Subcutaneous adipose tissue (tissue), 4 donors: Measurements from ENCODE around the gene FBF1. TPM values are rescaled to one million over a fixed set of nuclear protein-coding genes. Genes with fewer than 3 reads are reported as not detected.

ENCODE experiments used
- total RNA-seq, 4 donors: library from RNA; depleted of rRNA; stranded (reverse); fragments of >200 nt; gene quantifications; one replicate each; pipeline ENCODE4 v1.1.0, GENCODE V29; 2016
- TF ChIP-seq, protein P1 (sequence below): fragments of 450-650 bp; IDR thresholded peaks from one replicate; pipeline ENCODE4 v1.5.1; 2016; ENCODE audit warnings: low read depth, mild to moderate bottlenecking, control low read depth, antibody characterized with exemption, moderate library complexity

Gene FBF1
- total RNA-seq, 4 donors from 2014 or later: 3.1 to 8.8 (median 6.7) TPM

DNA sequence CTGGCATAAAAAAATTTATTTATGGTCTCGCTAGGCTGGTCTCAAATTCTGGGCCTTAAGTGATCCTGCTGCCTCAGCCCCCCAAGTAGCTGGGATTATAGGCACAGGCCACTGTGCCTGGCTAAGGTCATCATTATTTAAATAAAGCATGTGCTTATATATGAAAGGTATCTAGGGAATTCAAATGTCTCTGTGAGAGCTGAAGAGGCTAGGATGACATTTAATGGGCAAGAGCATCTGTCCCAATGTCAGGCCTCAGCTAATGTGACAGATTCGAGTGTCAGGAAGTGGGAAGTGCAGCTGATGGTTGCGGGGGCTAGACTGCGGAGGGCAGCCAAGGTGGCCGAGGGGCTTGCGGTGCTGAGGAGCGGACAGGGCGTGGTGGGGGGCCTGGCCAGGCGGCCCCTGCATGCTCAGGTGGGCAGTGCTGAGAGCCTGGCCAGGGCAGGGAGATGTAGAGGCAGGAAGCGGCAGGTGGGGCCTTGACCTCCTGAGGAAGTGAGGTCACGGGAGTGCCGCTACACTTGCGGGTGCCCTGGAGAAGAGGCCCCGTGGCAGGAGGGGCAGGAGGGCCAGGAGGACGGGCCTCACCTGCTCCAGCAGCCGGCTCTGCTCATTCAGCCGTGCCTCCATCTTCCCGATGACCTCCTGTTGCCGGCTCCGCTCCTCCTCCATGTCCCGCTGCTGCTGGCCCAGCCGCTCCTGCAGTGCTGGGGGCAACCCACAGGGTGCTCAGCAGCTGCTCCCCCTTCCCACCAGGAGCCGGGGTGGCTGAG, 23.5 kb downstream of the FBF1 start:
- TF ChIP-seq, protein P1, sequence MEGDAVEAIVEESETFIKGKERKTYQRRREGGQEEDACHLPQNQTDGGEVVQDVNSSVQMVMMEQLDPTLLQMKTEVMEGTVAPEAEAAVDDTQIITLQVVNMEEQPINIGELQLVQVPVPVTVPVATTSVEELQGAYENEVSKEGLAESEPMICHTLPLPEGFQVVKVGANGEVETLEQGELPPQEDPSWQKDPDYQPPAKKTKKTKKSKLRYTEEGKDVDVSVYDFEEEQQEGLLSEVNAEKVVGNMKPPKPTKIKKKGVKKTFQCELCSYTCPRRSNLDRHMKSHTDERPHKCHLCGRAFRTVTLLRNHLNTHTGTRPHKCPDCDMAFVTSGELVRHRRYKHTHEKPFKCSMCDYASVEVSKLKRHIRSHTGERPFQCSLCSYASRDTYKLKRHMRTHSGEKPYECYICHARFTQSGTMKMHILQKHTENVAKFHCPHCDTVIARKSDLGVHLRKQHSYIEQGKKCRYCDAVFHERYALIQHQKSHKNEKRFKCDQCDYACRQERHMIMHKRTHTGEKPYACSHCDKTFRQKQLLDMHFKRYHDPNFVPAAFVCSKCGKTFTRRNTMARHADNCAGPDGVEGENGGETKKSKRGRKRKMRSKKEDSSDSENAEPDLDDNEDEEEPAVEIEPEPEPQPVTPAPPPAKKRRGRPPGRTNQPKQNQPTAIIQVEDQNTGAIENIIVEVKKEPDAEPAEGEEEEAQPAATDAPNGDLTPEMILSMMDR: no peak

DNA sequence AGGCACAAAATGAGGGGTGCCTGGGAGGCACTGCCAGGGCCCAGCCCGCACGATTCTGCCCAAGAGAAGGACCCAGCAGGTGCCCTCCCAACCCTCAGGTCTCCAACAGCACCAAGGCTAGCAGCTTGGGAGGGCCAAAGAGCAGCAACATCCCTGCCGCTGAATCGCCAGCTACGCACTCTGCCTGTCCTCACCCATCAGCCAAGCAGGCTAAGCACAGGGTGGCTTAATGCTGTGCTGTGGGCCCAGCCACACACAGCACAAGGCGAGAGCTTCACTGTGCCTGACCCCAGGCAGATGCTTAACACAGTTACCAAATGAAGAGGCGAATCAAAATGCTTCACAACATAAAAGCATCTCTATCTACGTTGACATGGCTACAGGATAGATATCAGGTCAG, 25.6 kb downstream of the FBF1 start:
- TF ChIP-seq, protein P1: no peak

DNA sequence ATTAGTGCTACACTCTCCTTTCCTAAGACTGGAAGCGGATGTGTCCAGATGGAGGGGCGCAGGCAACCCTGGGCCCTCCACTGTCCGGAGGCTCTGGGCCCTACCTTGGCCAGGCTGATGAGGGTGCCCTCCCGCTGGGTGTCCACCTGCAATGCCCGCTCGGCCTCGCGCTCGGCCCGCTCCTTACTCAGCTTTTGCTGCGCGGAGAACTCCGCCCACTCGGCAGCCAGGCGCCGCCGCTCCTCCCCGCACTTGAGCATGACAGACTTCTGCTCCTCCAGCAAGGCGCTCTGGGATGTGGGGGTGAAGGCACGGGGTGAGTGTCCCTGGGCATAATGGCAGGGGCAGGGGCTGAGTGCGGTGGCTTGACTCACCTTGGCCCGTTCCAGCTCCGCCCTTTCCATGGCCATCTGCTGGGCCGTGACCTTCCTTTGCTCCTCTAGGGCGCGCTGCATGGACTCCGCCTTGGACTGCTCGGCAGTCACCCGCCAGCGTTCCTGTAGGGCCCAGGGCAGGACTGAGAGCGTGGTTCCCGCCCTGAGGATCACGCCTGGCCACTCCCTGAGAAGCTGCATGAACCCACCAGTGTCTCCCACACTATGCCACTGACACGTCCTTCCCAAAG, 26.1 kb downstream of the FBF1 start:
- TF ChIP-seq, protein P1: no peak

GRCh38 chr17:75913537-75914210, 27.2 kb downstream of the FBF1 start:
- TF ChIP-seq, protein P1: no peak

GRCh38 chr17:75910699-75911098, 30.1 kb downstream of the FBF1 start:
- TF ChIP-seq, protein P1: no peak

GRCh38 chr17:75909812-75910274, 31.0 kb downstream of the FBF1 start:
- TF ChIP-seq, protein P1: no peak
